IMR-90 (cell line): ENCODE data around the gene PPIL6. TPM values are rescaled to one million over a fixed set of nuclear protein-coding genes. Genes with fewer than 3 reads are reported as not detected.

ENCODE experiments used
- ATAC-seq: fragments of 200-7000 bp; cut with Tn5 transposase; 2 replicates; pipeline ENCODE4 v1.9.1; 2020; ENCODE audit warnings: low read depth, mild to moderate bottlenecking, moderate library complexity
- BruUV-seq: library from RNA; stranded (reverse); fragments of 400-500 nt; replicated peaks from 2 replicates; lab custom pipeline; 2021; lab: Mats Ljungman, UMichigan
- CTCF ChIA-PET: fragments of 300-600 bp; formaldehyde crosslinking; extraction: SDS; loops from one replicate; lab custom pipeline; 2021; ENCODE audit warnings: antibody characterized with exemption; lab: Yijun Ruan, JAX
- POLR2A ChIA-PET: fragments of 300-600 bp; sonication (Branson Sonifier 250); formaldehyde crosslinking; loops from one replicate; lab custom pipeline; 2022; ENCODE audit warnings: antibody characterized with exemption; ENCODE audit not compliant: unreplicated experiment; lab: Charles Lee
- DNase-seq: peaks from one replicate; pipeline ENCODE4 v3.0.0; 2013
- H2AFZ ChIP-seq: replicated peaks from 2 replicates; pipeline ENCODE3; 2013; ENCODE audit warnings: low read length, mild to moderate bottlenecking; ENCODE audit not compliant: poor library complexity
- H2AK5ac ChIP-seq: 2 replicates; pipeline ENCODE4 v1.6.1; 2013; ENCODE audit warnings: low read depth, low read length, inconsistent platforms
- H2AK9ac ChIP-seq: replicated peaks from 2 replicates; pipeline ENCODE3; 2013; ENCODE audit warnings: mild to moderate bottlenecking, low read depth, low read length, moderate library complexity; ENCODE audit not compliant: poor library complexity
- H2BK120ac ChIP-seq: 2 replicates; pipeline ENCODE4 v1.6.1; 2013; ENCODE audit warnings: low read depth, low read length, inconsistent platforms
- H2BK15ac ChIP-seq: 3 replicates; pipeline ENCODE4 v1.6.1; 2013; ENCODE audit warnings: low read depth, low read length, inconsistent platforms
- H2BK20ac ChIP-seq: 2 replicates; pipeline ENCODE4 v1.6.1; 2013; ENCODE audit warnings: low read depth, mild to moderate bottlenecking, inconsistent platforms, low read length, moderate library complexity
- H2BK5ac ChIP-seq: 2 replicates; pipeline ENCODE4 v1.6.1; 2013; ENCODE audit warnings: mild to moderate bottlenecking, low read depth, low read length, inconsistent platforms; ENCODE audit not compliant: poor library complexity, severe bottlenecking
- H3K14ac ChIP-seq: replicated peaks from 2 replicates; pipeline ENCODE4 v1.6.1; 2013; ENCODE audit warnings: low read depth, low read length, inconsistent platforms
- H3K18ac ChIP-seq: 2 replicates; pipeline ENCODE4 v1.6.1; 2013; ENCODE audit warnings: low read depth, low read length, control low read depth
- H3K23ac ChIP-seq: 2 replicates; pipeline ENCODE4 v1.6.1; 2013; ENCODE audit warnings: low read depth, low read length, inconsistent platforms
- H3K27ac ChIP-seq: 2 replicates; pipeline ENCODE4 v1.5.1; 2013; ENCODE audit warnings: mild to moderate bottlenecking, control low read depth, low read length; ENCODE audit not compliant: insufficient read depth
- H3K27me3 ChIP-seq: 2 replicates; pipeline ENCODE4 v1.6.1; 2013; ENCODE audit warnings: low read length; ENCODE audit not compliant: control insufficient read depth, insufficient read depth
- H3K36me3 ChIP-seq: 2 replicates; pipeline ENCODE4 v1.6.1; 2013; ENCODE audit warnings: low read length, mixed read lengths; ENCODE audit not compliant: control insufficient read depth, insufficient read depth
- H3K4ac ChIP-seq: 2 replicates; pipeline ENCODE4 v1.6.1; 2013; ENCODE audit warnings: low read depth, low read length, inconsistent platforms
- H3K4me1 ChIP-seq: 2 replicates; pipeline ENCODE4 v1.6.1; 2013; ENCODE audit warnings: low read length, mixed read lengths; ENCODE audit not compliant: control insufficient read depth, insufficient read depth
- H3K4me2 ChIP-seq: 2 replicates; pipeline ENCODE4 v1.6.1; 2013; ENCODE audit warnings: low read depth, mild to moderate bottlenecking, control low read depth, low read length, moderate library complexity
- H3K4me3 ChIP-seq: 2 replicates; pipeline ENCODE4 v1.5.1; 2013; ENCODE audit warnings: low read depth, mild to moderate bottlenecking, control low read depth, low read length, moderate library complexity; ENCODE audit not compliant: insufficient read depth
- H3K56ac ChIP-seq: 2 replicates; pipeline ENCODE4 v1.6.1; 2013; ENCODE audit warnings: low read length, inconsistent platforms; ENCODE audit not compliant: insufficient read depth; ENCODE audit errors: extremely low read depth
- H3K79me1 ChIP-seq, 2 experiments: 2 replicates each; pipeline ENCODE4 v1.6.1; 2013; ENCODE audit warnings: low read length in 2 of 2, inconsistent platforms in 1 of 2, low read depth in 1 of 2
- H3K9ac ChIP-seq: 2 replicates; pipeline ENCODE4 v1.6.1; 2013; ENCODE audit warnings: low read depth, low read length, control low read depth
- H3K9me1 ChIP-seq: 2 replicates; pipeline ENCODE4 v1.6.1; 2013; ENCODE audit warnings: low read length, inconsistent platforms; ENCODE audit not compliant: insufficient read depth
- H3K9me3 ChIP-seq: 2 replicates; pipeline ENCODE4 v1.6.1; 2013; ENCODE audit warnings: low read length; ENCODE audit not compliant: control insufficient read depth, insufficient read depth
- H4K20me1 ChIP-seq: 2 replicates; pipeline ENCODE4 v1.6.1; 2013; ENCODE audit warnings: low read length, inconsistent platforms; ENCODE audit not compliant: insufficient read depth
- H4K5ac ChIP-seq: 2 replicates; pipeline ENCODE4 v1.6.1; 2013; ENCODE audit warnings: mild to moderate bottlenecking, low read depth, low read length, control low read depth
- H4K8ac ChIP-seq, 2 experiments: 2 replicates each; pipeline ENCODE4 v1.6.1; 2013; ENCODE audit warnings: low read depth in 2 of 2, low read length in 2 of 2, control low read depth in 1 of 2, inconsistent platforms in 1 of 2
- H4K91ac ChIP-seq: 2 replicates; pipeline ENCODE4 v1.6.1; 2013; ENCODE audit warnings: low read depth, low read length, inconsistent platforms; ENCODE audit not compliant: insufficient read depth
- CHD1 ChIP-seq: IDR thresholded peaks from 2 replicates; pipeline ENCODE4 v1.6.1; 2012; ENCODE audit warnings: low read depth, low read length, improper control_type of control experiment
- MAZ ChIP-seq: IDR thresholded peaks from 2 replicates; pipeline ENCODE4 v1.6.1; 2012; ENCODE audit warnings: low read depth, mild to moderate bottlenecking, low read length, improper control_type of control experiment, moderate library complexity, borderline replicate concordance
- MXI1 ChIP-seq: IDR thresholded peaks from 2 replicates; pipeline ENCODE4 v1.6.1; 2012; ENCODE audit warnings: low read depth, mild to moderate bottlenecking, low read length, moderate library complexity, borderline replicate concordance
- POLR2A ChIP-seq: IDR thresholded peaks from 2 replicates; pipeline ENCODE4 v1.6.1; 2012; ENCODE audit warnings: mild to moderate bottlenecking, low read depth, low read length
- RCOR1 ChIP-seq: IDR thresholded peaks from 2 replicates; pipeline ENCODE4 v1.6.1; 2012; ENCODE audit warnings: mild to moderate bottlenecking, low read length, improper control_type of control experiment; ENCODE audit not compliant: insufficient replicate concordance
- RFX5 ChIP-seq: IDR thresholded peaks from 2 replicates; pipeline ENCODE4 v1.8.0; 2012; ENCODE audit warnings: low read depth, mild to moderate bottlenecking, low read length, moderate library complexity
- USF2 ChIP-seq: fragments of 150-350 bp; IDR thresholded peaks from 2 replicates; pipeline ENCODE4 v1.6.1; 2017; ENCODE audit warnings: mild to moderate bottlenecking, antibody characterized with exemption, low read length, low read depth
- whole genome bisulfite sequencing, 2 experiments: methylation state at CpG; one replicate each; pipeline versions ENCODE4 v1.1.5 to v1.1.7; 2013; ENCODE audit warnings: missing lambda C conversion rate in 2 of 2; ENCODE audit not compliant: insufficient read length in 1 of 2; ENCODE audit errors: extremely low coverage in 2 of 2; 5-methylcytosine and 5-hydroxymethylcytosine counted together
- dilution Hi-C: fragments of 300-500 bp; cut with HindIII; formaldehyde crosslinking; loops from one replicate; pipeline ENCODE4 v1.14.3; 2018; ENCODE audit warnings: low sequenced_read_pairs; ENCODE audit not compliant: unreplicated experiment
- in situ Hi-C: fragments of 300-500 bp; cut with MboI; formaldehyde crosslinking; loops from 3 replicates; pipeline ENCODE4 v1.14.3; 2019; ENCODE audit warnings: low sequenced_read_pairs, inconsistent platforms, mixed read lengths
- intact Hi-C: fragments of 100-400 bp; cut with micrococcal nuclease; formaldehyde crosslinking; loops from 2 replicates; pipeline ENCODE4 v1.10.0; 2022
- polyA plus RNA-seq, 3 experiments: library from polyadenylated mRNA; depleted of rRNA; stranded (reverse); fragments of >200 nt; gene quantifications; 2 replicates each; pipeline ENCODE4 v1.2.3, GENCODE V29; 2012; ENCODE audit warnings: low replicate concordance in 1 of 3
- total RNA-seq: library from RNA; depleted of rRNA; stranded (reverse); fragments of >200 nt; gene quantifications from 2 replicates; pipeline ENCODE4 v1.2.3, GENCODE V29; 2012
- TF ChIP-seq, protein P1 (sequence below): fragments of 150-350 bp; IDR thresholded peaks from 2 replicates; pipeline ENCODE4 v1.6.1; 2016; ENCODE audit warnings: low read depth, mild to moderate bottlenecking, low read length, moderate library complexity, borderline replicate concordance

Gene PPIL6
- total and polyA plus RNA-seq, 2 of the 4 experiments (the other 2 are of a cell fraction), result 0.15 to 0.18 TPM

DNA sequence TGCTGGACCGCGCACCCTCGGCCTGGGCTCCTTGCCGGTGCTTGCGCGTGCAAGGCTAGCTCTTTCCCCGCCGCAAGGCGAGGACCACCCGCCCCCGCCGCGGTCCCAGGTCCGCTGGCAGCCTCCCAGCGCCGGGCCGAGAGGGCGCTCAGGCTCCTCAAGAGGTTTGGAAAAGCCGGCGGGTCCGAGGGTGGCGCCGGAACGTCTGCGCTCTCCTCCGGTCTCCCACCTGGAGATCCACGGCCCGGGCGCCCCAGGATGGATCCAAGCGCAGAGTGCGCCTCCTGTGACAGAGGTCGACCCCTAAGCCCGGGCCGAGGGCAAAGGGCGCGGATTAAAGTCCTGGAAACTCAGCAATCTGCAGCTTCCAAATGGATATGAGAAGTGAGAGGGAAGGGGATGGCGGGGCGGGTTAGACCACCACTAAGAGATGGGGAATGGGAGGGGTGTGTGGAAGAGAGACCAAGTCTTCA, 15.7 kb upstream of the PPIL6 start:
- Histone ChIP-seq H3K56ac (peak overlapping the region; percentile 5; the same call in 1 of the 2 replicates), H3K4ac (peak overlapping the region; percentile 82), H3K79me1 (peaks cover 23 to 61% of the 10 kb centered on the region in 2 experiments), H2BK20ac (no peak overlapping the region), H3K4me1 (peaks cover 11% of the 10 kb centered on the region), H3K36me3 (peaks cover 21% of the 10 kb centered on the region), H2AFZ (peak overlapping the region; percentile 98), H2BK15ac (0 out of 3 replicates have a peak overlapping the region, but pooled peaks have one; percentile 11), H3K9me1 (peaks cover 17% of the 10 kb centered on the region), H3K4me2 (peak overlapping the region; percentile 86), H4K91ac (peak overlapping the region; percentile 75), H3K27me3 (no peaks in the 10 kb centered on the region), H4K5ac (peak overlapping the region; percentile 40), H3K9me3 (no peaks in the 10 kb centered on the region), H4K8ac (peak overlapping the region; percentile 91 to 97), H3K18ac (peak overlapping the region; percentile 24; the same call in 1 of the 2 replicates), H3K27ac (peak overlapping the region; percentile 37), H3K4me3 (peak overlapping the region; percentile 98), H3K23ac (peak overlapping the region; percentile 70), H2AK5ac (0 out of 2 replicates have a peak overlapping the region, but pooled peaks have one; percentile 64), H3K9ac (peak overlapping the region; percentile 47), H2BK5ac (peak overlapping the region; percentile 65), H2BK120ac (peak overlapping the region; percentile 38), H2AK9ac (peak overlapping the region; percentile 98), H3K14ac (peak overlapping the region; percentile 84), H4K20me1 (no peaks in the 10 kb centered on the region)
- no TSS peak for BruUV-seq
- intact Hi-C loops (no loop called here), dilution Hi-C loops (no loop called here), in situ Hi-C loops (no loop called here)
- ATAC-seq (no peak; the same call in 1 of the 2 replicates), DNase-seq (no peak)
- TF ChIP-seq USF2, result no peak
- no peak for TF ChIP-seq MXI1
- TF ChIP-seq POLR2A, result no peak
- TF ChIP-seq RCOR1, result no peak
- no peak for TF ChIP-seq CHD1
- TF ChIP-seq RFX5, result no peak
- TF ChIP-seq, protein P1, sequence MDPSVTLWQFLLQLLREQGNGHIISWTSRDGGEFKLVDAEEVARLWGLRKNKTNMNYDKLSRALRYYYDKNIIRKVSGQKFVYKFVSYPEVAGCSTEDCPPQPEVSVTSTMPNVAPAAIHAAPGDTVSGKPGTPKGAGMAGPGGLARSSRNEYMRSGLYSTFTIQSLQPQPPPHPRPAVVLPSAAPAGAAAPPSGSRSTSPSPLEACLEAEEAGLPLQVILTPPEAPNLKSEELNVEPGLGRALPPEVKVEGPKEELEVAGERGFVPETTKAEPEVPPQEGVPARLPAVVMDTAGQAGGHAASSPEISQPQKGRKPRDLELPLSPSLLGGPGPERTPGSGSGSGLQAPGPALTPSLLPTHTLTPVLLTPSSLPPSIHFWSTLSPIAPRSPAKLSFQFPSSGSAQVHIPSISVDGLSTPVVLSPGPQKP, result no peak
- TF ChIP-seq MAZ, result no peak
- CTCF ChIA-PET, result interaction anchor here (0.6 to 1.0 kb wide), 2 partner anchors 10 to 14 kb away, joined by 3 read pairs; no protein-coding TSS in a partner anchor
- POLR2A ChIA-PET, result no interaction called here
- 9% methylated on average over 9 of the region's 38 CpGs; no CpG with 5 or more reads in 1 of the 2 experiments for WGBS, 2 experiments
